DND-41 (cell line): Measurements from ENCODE around the gene TMEM135.

Experiments
- ATAC-seq: fragments of 200-7000 bp; cut with Tn5 transposase; 3 replicates; pipeline ENCODE4 v1.9.1; 2021; ENCODE audit warnings: low read depth; ENCODE audit not compliant: insufficient read depth
- DNase-seq: peaks from one replicate; pipeline ENCODE4 v3.0.0-alpha.2; 2020
- H2AFZ ChIP-seq: 2 replicates; pipeline ENCODE4 v1.6.0; 2012; ENCODE audit warnings: low read depth, low read length
- H3K27ac ChIP-seq: 2 replicates; pipeline ENCODE4 v1.5.1; 2012; ENCODE audit warnings: low read length, inconsistent platforms
- H3K27me3 ChIP-seq: fragments of 200-600 bp; sonication (generic); 2 replicates; pipeline ENCODE4 v1.6.0; 2012; ENCODE audit warnings: low read length, mild to moderate bottlenecking, inconsistent platforms; ENCODE audit not compliant: insufficient read depth, poor library complexity
- H3K36me3 ChIP-seq: 2 replicates; pipeline ENCODE4 v1.5.1; 2012; ENCODE audit warnings: low read length, inconsistent platforms; ENCODE audit not compliant: insufficient read depth
- H3K4me1 ChIP-seq: 2 replicates; pipeline ENCODE4 v1.5.1; 2012; ENCODE audit warnings: mild to moderate bottlenecking, low read length; ENCODE audit not compliant: insufficient read depth
- H3K4me2 ChIP-seq: 2 replicates; pipeline ENCODE4 v1.6.0; 2012; ENCODE audit warnings: mild to moderate bottlenecking, moderate library complexity, low read length, inconsistent platforms; ENCODE audit not compliant: insufficient read depth
- H3K4me3 ChIP-seq, 2 experiments: fragments of 200-600 bp in 1 of 2; shearing (Covaris generic) in 1 of 2; 2 replicates each; pipeline ENCODE4 v1.5.1; 2012 to 2016; ENCODE audit warnings: inconsistent platforms in 2 of 2, low read length in 2 of 2, mild to moderate bottlenecking in 2 of 2, low read depth in 1 of 2, moderate library complexity in 1 of 2
- H3K79me2 ChIP-seq: 2 replicates; pipeline ENCODE4 v1.6.0; 2012; ENCODE audit warnings: low read length, inconsistent platforms; ENCODE audit not compliant: insufficient read depth
- H3K9ac ChIP-seq: 2 replicates; pipeline ENCODE4 v1.6.0; 2012; ENCODE audit warnings: low read depth, mild to moderate bottlenecking, inconsistent platforms, low read length, moderate library complexity
- H3K9me3 ChIP-seq: 2 replicates; pipeline ENCODE4 v1.5.1; 2012; ENCODE audit warnings: low read length, moderate library complexity, mild to moderate bottlenecking, inconsistent platforms; ENCODE audit not compliant: insufficient read depth, severe bottlenecking
- H4K20me1 ChIP-seq: 2 replicates; pipeline ENCODE4 v1.6.0; 2012; ENCODE audit warnings: low read length; ENCODE audit not compliant: insufficient read depth
- EZH2 ChIP-seq: IDR thresholded peaks from 3 replicates; pipeline ENCODE4 v1.6.1; 2012; ENCODE audit warnings: borderline replicate concordance, low read depth, mild to moderate bottlenecking, moderate library complexity, low read length, inconsistent platforms; ENCODE audit not compliant: severe bottlenecking
- TF ChIP-seq, protein P1 (sequence below): IDR thresholded peaks from 2 replicates; pipeline ENCODE4 v1.5.1; 2012; ENCODE audit warnings: borderline replicate concordance, low read length, moderate library complexity, mild to moderate bottlenecking; ENCODE audit not compliant: poor library complexity, severe bottlenecking; ENCODE audit errors: extremely low read depth

TMEM135 gene

DNA sequence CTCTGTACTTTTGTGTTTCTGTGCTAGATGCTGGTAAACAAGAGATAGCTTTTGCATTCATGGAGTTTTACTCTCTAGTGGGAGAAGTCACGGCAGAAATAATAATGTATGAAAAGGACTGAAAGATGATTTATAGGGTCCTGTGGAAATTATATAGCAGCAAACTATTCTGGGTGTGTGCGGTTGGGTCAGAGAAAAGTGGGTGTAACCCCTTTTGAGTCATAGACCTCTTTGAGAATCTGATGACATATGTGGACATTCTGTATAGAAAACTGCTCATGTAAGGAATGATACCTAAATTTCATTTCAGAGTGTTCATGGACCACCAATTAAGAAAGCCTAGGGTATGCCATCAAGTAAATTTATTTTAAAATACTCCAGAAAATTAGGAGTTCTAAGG lies 54.4 kb downstream of the TMEM135 start:
- no peaks in the 10 kb centered on the region for H3K79me2 ChIP-seq
- H3K27me3 ChIP-seq: no peaks in the 10 kb centered on the region
- H3K27ac ChIP-seq: no peak overlapping the region
- ATAC-seq (no peak), DNase-seq (no peak)
- no peak overlapping the region for H3K4me3 ChIP-seq
- no peak overlapping the region for H3K4me2 ChIP-seq
- no peak overlapping the region for H3K9ac ChIP-seq
- H2AFZ ChIP-seq: no peak overlapping the region
- peaks cover 31% of the 10 kb centered on the region; the same call in 1 of the 2 replicates for H3K36me3 ChIP-seq
- H3K4me1 ChIP-seq: peaks cover under 1% of the 10 kb centered on the region; the same call in 1 of the 2 replicates
- peaks cover 21% of the 10 kb centered on the region for H3K9me3 ChIP-seq
- no peak for TF ChIP-seq EZH2
- TF ChIP-seq, protein P1, sequence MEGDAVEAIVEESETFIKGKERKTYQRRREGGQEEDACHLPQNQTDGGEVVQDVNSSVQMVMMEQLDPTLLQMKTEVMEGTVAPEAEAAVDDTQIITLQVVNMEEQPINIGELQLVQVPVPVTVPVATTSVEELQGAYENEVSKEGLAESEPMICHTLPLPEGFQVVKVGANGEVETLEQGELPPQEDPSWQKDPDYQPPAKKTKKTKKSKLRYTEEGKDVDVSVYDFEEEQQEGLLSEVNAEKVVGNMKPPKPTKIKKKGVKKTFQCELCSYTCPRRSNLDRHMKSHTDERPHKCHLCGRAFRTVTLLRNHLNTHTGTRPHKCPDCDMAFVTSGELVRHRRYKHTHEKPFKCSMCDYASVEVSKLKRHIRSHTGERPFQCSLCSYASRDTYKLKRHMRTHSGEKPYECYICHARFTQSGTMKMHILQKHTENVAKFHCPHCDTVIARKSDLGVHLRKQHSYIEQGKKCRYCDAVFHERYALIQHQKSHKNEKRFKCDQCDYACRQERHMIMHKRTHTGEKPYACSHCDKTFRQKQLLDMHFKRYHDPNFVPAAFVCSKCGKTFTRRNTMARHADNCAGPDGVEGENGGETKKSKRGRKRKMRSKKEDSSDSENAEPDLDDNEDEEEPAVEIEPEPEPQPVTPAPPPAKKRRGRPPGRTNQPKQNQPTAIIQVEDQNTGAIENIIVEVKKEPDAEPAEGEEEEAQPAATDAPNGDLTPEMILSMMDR: no peak
- no peaks in the 10 kb centered on the region for H4K20me1 ChIP-seq

GRCh38 chr11:87092567-87092966 lies 54.8 kb downstream of the TMEM135 start:
- no peak overlapping the region for H3K4me2 ChIP-seq
- no peaks in the 10 kb centered on the region for H3K27me3 ChIP-seq
- peaks cover 28% of the 10 kb centered on the region; the same call in 1 of the 2 replicates for H3K36me3 ChIP-seq
- no peak overlapping the region for H2AFZ ChIP-seq
- H4K20me1 ChIP-seq: no peaks in the 10 kb centered on the region
- no peak for ATAC-seq
- no peak for DNase-seq
- peaks cover 18% of the 10 kb centered on the region for H3K9me3 ChIP-seq
- H3K9ac ChIP-seq: no peak overlapping the region
- H3K4me1 ChIP-seq: peaks cover 3% of the 10 kb centered on the region; the same call in 1 of the 2 replicates
- no peaks in the 10 kb centered on the region for H3K79me2 ChIP-seq
- TF ChIP-seq, protein P1: no peak
- no peak for TF ChIP-seq EZH2
- H3K4me3 ChIP-seq: no peak overlapping the region
- H3K27ac ChIP-seq: no peak overlapping the region

- Histone ChIP-seq H3K27ac (no peak overlapping the region), H2AFZ (no peak overlapping the region), H3K27me3 (no peaks in the 10 kb centered on the region), H4K20me1 (no peaks in the 10 kb centered on the region), H3K36me3 (peaks cover 18% of the 10 kb centered on the region; the same call in 1 of the 2 replicates), H3K9ac (no peak overlapping the region), H3K4me3 (no peak overlapping the region), H3K79me2 (no peaks in the 10 kb centered on the region), H3K4me2 (no peak overlapping the region), H3K4me1 (peaks cover 3% of the 10 kb centered on the region; the same call in 1 of the 2 replicates), H3K9me3 (peaks cover 3% of the 10 kb centered on the region)
- TF ChIP-seq, protein P1: peak; percentile 79
- no peak for TF ChIP-seq EZH2
- ATAC-seq: peak; percentile 95
- DNase-seq: peak; percentile 61
Observed at GRCh38 chr11:87097582-87097981, 59.8 kb downstream of the TMEM135 start.
